Fibroblast of pulmonary artery (primary cell): ENCODE results near the gene FGD4.

Source experiments
- DNase-seq: peaks from one replicate; pipeline ENCODE4 v3.0.0-alpha.2; 2010; ENCODE audit warnings: low read depth
- H3K4me3 ChIP-seq: replicated peaks from 2 replicates; pipeline ENCODE4 v1.5.1; 2011; ENCODE audit warnings: low read depth, mild to moderate bottlenecking, control low read depth, low read length, moderate library complexity
- TF ChIP-seq, protein P1 (sequence below): IDR thresholded peaks from 2 replicates; pipeline ENCODE4 v1.5.1; 2011; ENCODE audit warnings: mild to moderate bottlenecking, control low read depth, low read length, inconsistent platforms; ENCODE audit errors: missing control alignments

FGD4 gene

DNA sequence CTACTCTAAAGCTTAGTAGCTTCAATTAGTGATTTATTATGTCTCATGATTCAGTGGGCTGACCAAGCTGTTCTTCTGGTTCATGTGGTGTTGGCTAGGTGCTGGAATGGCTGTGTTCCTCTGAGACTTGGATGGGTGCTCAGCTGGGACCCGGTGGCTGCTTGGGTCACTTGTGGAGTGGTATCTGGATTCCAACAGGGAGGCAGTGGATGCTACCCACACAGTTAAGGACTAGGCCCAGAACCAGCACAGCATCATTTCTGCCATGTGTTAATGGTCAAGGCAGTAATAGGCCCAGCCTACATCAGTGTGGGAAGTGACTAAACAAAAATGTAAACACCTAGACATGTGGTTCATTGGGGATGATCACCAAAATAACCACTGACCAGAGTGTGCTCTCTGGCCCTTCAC, 72.2 kb downstream of the FGD4 start:
- TF ChIP-seq, protein P1, sequence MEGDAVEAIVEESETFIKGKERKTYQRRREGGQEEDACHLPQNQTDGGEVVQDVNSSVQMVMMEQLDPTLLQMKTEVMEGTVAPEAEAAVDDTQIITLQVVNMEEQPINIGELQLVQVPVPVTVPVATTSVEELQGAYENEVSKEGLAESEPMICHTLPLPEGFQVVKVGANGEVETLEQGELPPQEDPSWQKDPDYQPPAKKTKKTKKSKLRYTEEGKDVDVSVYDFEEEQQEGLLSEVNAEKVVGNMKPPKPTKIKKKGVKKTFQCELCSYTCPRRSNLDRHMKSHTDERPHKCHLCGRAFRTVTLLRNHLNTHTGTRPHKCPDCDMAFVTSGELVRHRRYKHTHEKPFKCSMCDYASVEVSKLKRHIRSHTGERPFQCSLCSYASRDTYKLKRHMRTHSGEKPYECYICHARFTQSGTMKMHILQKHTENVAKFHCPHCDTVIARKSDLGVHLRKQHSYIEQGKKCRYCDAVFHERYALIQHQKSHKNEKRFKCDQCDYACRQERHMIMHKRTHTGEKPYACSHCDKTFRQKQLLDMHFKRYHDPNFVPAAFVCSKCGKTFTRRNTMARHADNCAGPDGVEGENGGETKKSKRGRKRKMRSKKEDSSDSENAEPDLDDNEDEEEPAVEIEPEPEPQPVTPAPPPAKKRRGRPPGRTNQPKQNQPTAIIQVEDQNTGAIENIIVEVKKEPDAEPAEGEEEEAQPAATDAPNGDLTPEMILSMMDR = no peak

DNA sequence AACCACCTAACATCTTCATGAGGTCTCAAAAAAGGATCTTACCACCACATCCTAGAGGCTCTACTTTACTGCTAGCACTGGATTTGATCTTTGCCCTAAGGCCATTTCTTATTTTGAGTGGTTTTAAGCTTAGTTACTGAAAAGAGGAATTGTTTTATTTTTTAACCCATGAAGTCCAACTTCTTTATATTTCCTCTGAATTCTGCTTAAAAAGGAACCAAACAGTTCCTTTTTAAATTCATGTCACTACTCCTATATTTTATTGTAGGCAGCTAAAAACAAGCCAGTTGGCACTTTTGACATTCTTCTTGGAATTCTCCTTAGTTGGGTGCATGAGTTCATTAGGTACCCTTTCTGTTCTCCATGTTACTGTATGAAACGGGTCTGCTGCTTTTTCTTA, 76.4 kb downstream of the FGD4 start:
- DNase-seq = no peak
- TF ChIP-seq, protein P1 = no peak
- no peak overlapping the region for H3K4me3 ChIP-seq

More for the DNA sequence above, 72.2 kb downstream of the FGD4 start:
- H3K4me3 ChIP-seq = no peak overlapping the region
- no peak for DNase-seq

- DNase-seq = no peak
- TF ChIP-seq, protein P1 = no peak
- no peak overlapping the region for H3K4me3 ChIP-seq
Observed at GRCh38 chr12:32476446-32476845, 77.1 kb downstream of the FGD4 start.

- no peak for DNase-seq
- H3K4me3 ChIP-seq = no peak overlapping the region
- TF ChIP-seq, protein P1 = no peak
Observed at GRCh38 chr12:32477714-32478113, 78.4 kb downstream of the FGD4 start.

- H3K4me3 ChIP-seq = no peak overlapping the region
- no peak for DNase-seq
- TF ChIP-seq, protein P1 = no peak
Observed at GRCh38 chr12:32478166-32478565, 78.8 kb downstream of the FGD4 start.

- TF ChIP-seq, protein P1 = no peak
- DNase-seq = no peak
- no peak overlapping the region for H3K4me3 ChIP-seq
Observed at GRCh38 chr12:32478858-32479725, 79.7 kb downstream of the FGD4 start.

- TF ChIP-seq, protein P1 = no peak
- DNase-seq = peak; percentile 69
- no peak overlapping the region for H3K4me3 ChIP-seq
Observed at GRCh38 chr12:32482226-32482625, 82.9 kb downstream of the FGD4 start.
